ENCODE data around the gene UTF1. TPM values are rescaled to one million over a fixed set of nuclear protein-coding genes. Genes with fewer than 3 reads are reported as not detected.

The UTF1 gene
- polyA plus RNA-seq, 3 donors = 0.14 to 0.48 (median 0.24) TPM

DNA sequence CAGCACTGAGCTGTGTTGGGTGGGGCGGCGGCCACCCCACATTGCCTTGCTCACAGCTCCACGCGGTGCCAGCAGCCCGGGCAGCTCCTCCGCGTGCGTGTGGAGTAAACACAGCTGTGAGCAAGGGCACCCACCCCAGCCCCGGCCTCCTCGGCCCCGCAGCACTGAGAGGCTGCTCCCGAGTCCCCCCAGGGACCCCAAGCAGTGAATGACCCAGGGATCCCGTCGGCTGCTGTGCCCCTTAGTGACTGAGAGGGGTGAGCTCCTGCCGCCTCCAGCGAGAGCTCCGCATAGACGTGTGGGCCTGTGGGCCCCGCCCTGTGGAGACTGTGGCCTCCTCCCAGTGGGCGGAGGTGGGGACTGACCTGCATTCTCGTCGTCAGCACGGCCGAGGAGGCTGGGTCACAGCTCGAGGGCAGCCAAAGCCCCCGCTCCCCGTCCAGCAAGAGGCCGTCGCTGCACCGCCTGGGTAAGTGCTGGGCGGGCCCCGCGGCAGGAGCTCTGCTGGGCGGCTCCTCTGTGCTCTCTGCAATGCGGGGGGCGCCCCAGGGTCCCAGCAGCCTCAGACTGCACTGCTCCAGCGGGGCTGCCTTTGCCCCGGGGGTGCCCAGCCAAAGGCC is 29.9 kb upstream of the UTF1 start:
- Mint-ChIP-seq H3K4me3 (no peak overlapping the region), H3K9me3 (no peaks in the 10 kb centered on the region), H3K27me3 (ENCODE audit: low read depth in 3 of 3) (peaks cover 0 to 4% (median 1%) of the 10 kb centered on the region in 3 donors), H3K36me3 (no peaks in the 10 kb centered on the region), H3K27ac (no peak overlapping the region), H3K4me1 (no peaks in the 10 kb centered on the region)
- 87% methylated on average over 37 of the region's 38 CpGs for WGBS (ENCODE audit: insufficient coverage)
- Histone ChIP-seq H3K27me3 (ENCODE audit: control insufficient read depth in 2 of 2, insufficient read depth in 2 of 2, low read length in 2 of 2) (no peaks in the 10 kb centered on the region), H3K4me1 (ENCODE audit: control insufficient read depth in 1 of 2, insufficient read depth in 2 of 2, low read length in 2 of 2) (no peaks in the 10 kb centered on the region), H3K36me3 (replicated peaks in 1 of 2; ENCODE audit: control insufficient read depth in 1 of 2, insufficient read depth in 2 of 2, low read length in 2 of 2) (no peaks in the 10 kb centered on the region), H3K27ac (ENCODE audit: low read depth in 1 of 2, low read length in 2 of 2) (no peak overlapping the region), H3K4me3 (replicated peaks in 1 of 3; ENCODE audit: low read depth in 2 of 3, low read length in 3 of 3) (no peak overlapping the region), H4K20me1 (ENCODE audit: insufficient read depth, low read length) (no peaks in the 10 kb centered on the region), H3K9ac (ENCODE audit: insufficient read depth, low read length, poor library complexity, severe bottlenecking) (no peak overlapping the region), H3K79me2 (ENCODE audit: insufficient read depth, low read length) (no peaks in the 10 kb centered on the region), H3K9me3 (replicated peaks in 1 of 2; ENCODE audit: control insufficient read depth in 1 of 2, insufficient read depth in 1 of 2, low read length in 2 of 2) (no peaks in the 10 kb centered on the region), H2AFZ (ENCODE audit: insufficient read depth, low read depth, low read length, poor library complexity, severe bottlenecking) (no peak overlapping the region), H3K4me2 (replicated peaks; ENCODE audit: extremely low read depth, low read length, poor library complexity, severe bottlenecking) (no peak overlapping the region)
- DNase-seq = no peak
- intact Hi-C loops (cut with micrococcal nuclease) = no loop called here
- TF ChIP-seq, protein P1, sequence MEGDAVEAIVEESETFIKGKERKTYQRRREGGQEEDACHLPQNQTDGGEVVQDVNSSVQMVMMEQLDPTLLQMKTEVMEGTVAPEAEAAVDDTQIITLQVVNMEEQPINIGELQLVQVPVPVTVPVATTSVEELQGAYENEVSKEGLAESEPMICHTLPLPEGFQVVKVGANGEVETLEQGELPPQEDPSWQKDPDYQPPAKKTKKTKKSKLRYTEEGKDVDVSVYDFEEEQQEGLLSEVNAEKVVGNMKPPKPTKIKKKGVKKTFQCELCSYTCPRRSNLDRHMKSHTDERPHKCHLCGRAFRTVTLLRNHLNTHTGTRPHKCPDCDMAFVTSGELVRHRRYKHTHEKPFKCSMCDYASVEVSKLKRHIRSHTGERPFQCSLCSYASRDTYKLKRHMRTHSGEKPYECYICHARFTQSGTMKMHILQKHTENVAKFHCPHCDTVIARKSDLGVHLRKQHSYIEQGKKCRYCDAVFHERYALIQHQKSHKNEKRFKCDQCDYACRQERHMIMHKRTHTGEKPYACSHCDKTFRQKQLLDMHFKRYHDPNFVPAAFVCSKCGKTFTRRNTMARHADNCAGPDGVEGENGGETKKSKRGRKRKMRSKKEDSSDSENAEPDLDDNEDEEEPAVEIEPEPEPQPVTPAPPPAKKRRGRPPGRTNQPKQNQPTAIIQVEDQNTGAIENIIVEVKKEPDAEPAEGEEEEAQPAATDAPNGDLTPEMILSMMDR (IDR thresholded peaks at IDR 0.05) = no peak

DNA sequence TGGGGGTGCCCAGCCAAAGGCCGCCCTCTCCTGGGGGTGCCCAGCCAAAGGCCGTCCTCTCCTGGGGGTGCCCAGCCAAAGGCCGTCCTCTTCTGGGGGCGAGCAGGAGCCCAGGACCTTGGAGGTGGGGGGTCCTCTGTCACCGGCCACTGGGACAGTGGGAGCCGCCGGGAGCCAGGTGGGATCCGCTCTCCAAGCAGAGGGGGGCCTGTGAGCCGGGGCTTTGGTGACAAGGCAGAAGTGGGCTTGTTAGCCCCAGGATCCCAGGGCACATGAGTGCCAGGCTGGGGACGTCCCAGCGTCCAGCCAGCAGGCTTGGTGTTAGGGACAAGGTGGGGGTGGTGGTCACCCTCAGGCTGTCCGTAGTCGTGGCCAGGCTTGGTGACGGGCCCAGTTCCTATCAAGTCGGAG is 29.4 kb upstream of the UTF1 start:
- H4K20me1 ChIP-seq (ENCODE audit: insufficient read depth, low read length) = no peaks in the 10 kb centered on the region
- H3K4me2 ChIP-seq (replicated peaks; ENCODE audit: extremely low read depth, low read length, poor library complexity, severe bottlenecking) = no peak overlapping the region
- no peaks in the 10 kb centered on the region for H3K79me2 ChIP-seq (ENCODE audit: insufficient read depth, low read length)
- no peaks in the 10 kb centered on the region for H3K36me3 ChIP-seq (replicated peaks in 1 of 2; ENCODE audit: control insufficient read depth in 1 of 2, insufficient read depth in 2 of 2, low read length in 2 of 2)
- Mint-ChIP-seq H3K9me3 (no peaks in the 10 kb centered on the region), H3K27me3 (ENCODE audit: low read depth in 3 of 3) (peaks cover 0 to 2% (median 1%) of the 10 kb centered on the region in 3 donors), H3K27ac (no peak overlapping the region), H3K4me3 (no peak overlapping the region), H3K4me1 (no peaks in the 10 kb centered on the region), H3K36me3 (no peaks in the 10 kb centered on the region)
- no peak for DNase-seq
- H2AFZ ChIP-seq (ENCODE audit: insufficient read depth, low read depth, low read length, poor library complexity, severe bottlenecking) = no peak overlapping the region
- no peak overlapping the region for H3K27ac ChIP-seq (ENCODE audit: low read depth in 1 of 2, low read length in 2 of 2)
- no peaks in the 10 kb centered on the region for H3K4me1 ChIP-seq (ENCODE audit: control insufficient read depth in 1 of 2, insufficient read depth in 2 of 2, low read length in 2 of 2)
- TF ChIP-seq, protein P1 (IDR thresholded peaks at IDR 0.05) = no peak
- no peaks in the 10 kb centered on the region for H3K9me3 ChIP-seq (replicated peaks in 1 of 2; ENCODE audit: control insufficient read depth in 1 of 2, insufficient read depth in 1 of 2, low read length in 2 of 2)
- no peak overlapping the region for H3K4me3 ChIP-seq (replicated peaks in 1 of 3; ENCODE audit: low read depth in 2 of 3, low read length in 3 of 3)
- H3K9ac ChIP-seq (ENCODE audit: insufficient read depth, low read length, poor library complexity, severe bottlenecking) = no peak overlapping the region
- intact Hi-C loops (cut with micrococcal nuclease) = no loop called here
- H3K27me3 ChIP-seq (ENCODE audit: control insufficient read depth in 2 of 2, insufficient read depth in 2 of 2, low read length in 2 of 2) = no peaks in the 10 kb centered on the region
- WGBS (ENCODE audit: insufficient coverage) = 94% methylated on average over 15 of the region's 15 CpGs

All from CD14-positive monocyte (primary cell).